ENCODE data around the gene VAMP4.

The VAMP4 gene

GRCh38 chr1:171772312-171772711, 30.4 kb upstream of the VAMP4 start:
- Histone ChIP-seq H3K4me1 (ENCODE audit: control insufficient read depth, low read depth, low read length) (no peaks in the 10 kb centered on the region), H3K36me3 (ENCODE audit: control insufficient read depth, low read depth, low read length) (no peaks in the 10 kb centered on the region), H3K9me3 (ENCODE audit: control insufficient read depth, low read depth, low read length) (no peaks in the 10 kb centered on the region), H3K4me3 (ENCODE audit: low read length) (no peak overlapping the region), H3K9ac (ENCODE audit: low read length) (no peak overlapping the region), H3K27me3 (ENCODE audit: control insufficient read depth, insufficient read depth, low read length) (no peaks in the 10 kb centered on the region), H3K27ac (ENCODE audit: low read length) (no peak overlapping the region)

- Histone ChIP-seq H3K9ac (ENCODE audit: low read length) (no peak overlapping the region), H3K27ac (ENCODE audit: low read length) (no peak overlapping the region), H3K4me3 (ENCODE audit: low read length) (no peak overlapping the region), H3K9me3 (ENCODE audit: control insufficient read depth, low read depth, low read length) (no peaks in the 10 kb centered on the region), H3K4me1 (ENCODE audit: control insufficient read depth, low read depth, low read length) (no peaks in the 10 kb centered on the region), H3K27me3 (ENCODE audit: control insufficient read depth, insufficient read depth, low read length) (no peaks in the 10 kb centered on the region), H3K36me3 (ENCODE audit: control insufficient read depth, low read depth, low read length) (no peaks in the 10 kb centered on the region)
Observed at GRCh38 chr1:171769754-171770153, 27.9 kb upstream of the VAMP4 start.

GRCh38 chr1:171769171-171769570, 27.3 kb upstream of the VAMP4 start:
- no peak overlapping the region for H3K9ac ChIP-seq (ENCODE audit: low read length)
- H3K27ac ChIP-seq (ENCODE audit: low read length), result no peak overlapping the region
- no peaks in the 10 kb centered on the region for H3K9me3 ChIP-seq (ENCODE audit: control insufficient read depth, low read depth, low read length)
- H3K4me1 ChIP-seq (ENCODE audit: control insufficient read depth, low read depth, low read length), result no peaks in the 10 kb centered on the region
- no peaks in the 10 kb centered on the region for H3K36me3 ChIP-seq (ENCODE audit: control insufficient read depth, low read depth, low read length)
- no peak overlapping the region for H3K4me3 ChIP-seq (ENCODE audit: low read length)
- no peaks in the 10 kb centered on the region for H3K27me3 ChIP-seq (ENCODE audit: control insufficient read depth, insufficient read depth, low read length)

GRCh38 chr1:171763764-171764163, 21.9 kb upstream of the VAMP4 start:
- Histone ChIP-seq H3K9me3 (ENCODE audit: control insufficient read depth, low read depth, low read length) (no peaks in the 10 kb centered on the region), H3K27ac (ENCODE audit: low read length) (no peak overlapping the region), H3K27me3 (ENCODE audit: control insufficient read depth, insufficient read depth, low read length) (no peaks in the 10 kb centered on the region), H3K9ac (ENCODE audit: low read length) (no peak overlapping the region), H3K4me1 (ENCODE audit: control insufficient read depth, low read depth, low read length) (no peaks in the 10 kb centered on the region), H3K36me3 (ENCODE audit: control insufficient read depth, low read depth, low read length) (no peaks in the 10 kb centered on the region), H3K4me3 (ENCODE audit: low read length) (no peak overlapping the region)

- Histone ChIP-seq H3K9me3 (ENCODE audit: control insufficient read depth, low read depth, low read length) (no peaks in the 10 kb centered on the region), H3K27ac (ENCODE audit: low read length) (no peak overlapping the region), H3K36me3 (ENCODE audit: control insufficient read depth, low read depth, low read length) (no peaks in the 10 kb centered on the region), H3K4me3 (ENCODE audit: low read length) (no peak overlapping the region), H3K9ac (ENCODE audit: low read length) (no peak overlapping the region), H3K27me3 (ENCODE audit: control insufficient read depth, insufficient read depth, low read length) (no peaks in the 10 kb centered on the region), H3K4me1 (ENCODE audit: control insufficient read depth, low read depth, low read length) (no peaks in the 10 kb centered on the region)
Observed at GRCh38 chr1:171762143-171762563, 20.3 kb upstream of the VAMP4 start.

- Histone ChIP-seq H3K4me3 (ENCODE audit: low read length) (no peak overlapping the region), H3K36me3 (ENCODE audit: control insufficient read depth, low read depth, low read length) (no peaks in the 10 kb centered on the region), H3K9me3 (ENCODE audit: control insufficient read depth, low read depth, low read length) (no peaks in the 10 kb centered on the region)
Observed at GRCh38 chr1:171758011-171758410, 16.1 kb upstream of the VAMP4 start.

GRCh38 chr1:171756856-171757255, 15.0 kb upstream of the VAMP4 start:
- Histone ChIP-seq H3K4me1 (ENCODE audit: control insufficient read depth, low read depth, low read length) (peaks cover 8% of the 10 kb centered on the region), H3K27me3 (ENCODE audit: control insufficient read depth, insufficient read depth, low read length) (no peaks in the 10 kb centered on the region), H3K9me3 (ENCODE audit: control insufficient read depth, low read depth, low read length) (no peaks in the 10 kb centered on the region), H3K36me3 (ENCODE audit: control insufficient read depth, low read depth, low read length) (no peaks in the 10 kb centered on the region), H3K27ac (ENCODE audit: low read length) (no peak overlapping the region), H3K9ac (ENCODE audit: low read length) (no peak overlapping the region), H3K4me3 (ENCODE audit: low read length) (no peak overlapping the region)

More at GRCh38 chr1:171758011-171758410, 16.1 kb upstream of the VAMP4 start:
- Histone ChIP-seq H3K9ac (ENCODE audit: low read length) (no peak overlapping the region), H3K27me3 (ENCODE audit: control insufficient read depth, insufficient read depth, low read length) (no peaks in the 10 kb centered on the region), H3K27ac (ENCODE audit: low read length) (no peak overlapping the region), H3K4me1 (ENCODE audit: control insufficient read depth, low read depth, low read length) (peaks cover 8% of the 10 kb centered on the region)

GRCh38 chr1:171754971-171755370, 13.1 kb upstream of the VAMP4 start:
- Histone ChIP-seq H3K9me3 (ENCODE audit: control insufficient read depth, low read depth, low read length) (no peaks in the 10 kb centered on the region), H3K27ac (ENCODE audit: low read length) (no peak overlapping the region), H3K9ac (ENCODE audit: low read length) (no peak overlapping the region)

GRCh38 chr1:171754353-171754705, 12.5 kb upstream of the VAMP4 start:
- Histone ChIP-seq H3K4me1 (ENCODE audit: control insufficient read depth, low read depth, low read length) (peaks cover 8% of the 10 kb centered on the region), H3K9ac (ENCODE audit: low read length) (no peak overlapping the region), H3K4me3 (ENCODE audit: low read length) (no peak overlapping the region), H3K9me3 (ENCODE audit: control insufficient read depth, low read depth, low read length) (no peaks in the 10 kb centered on the region), H3K36me3 (ENCODE audit: control insufficient read depth, low read depth, low read length) (no peaks in the 10 kb centered on the region), H3K27me3 (ENCODE audit: control insufficient read depth, insufficient read depth, low read length) (no peaks in the 10 kb centered on the region), H3K27ac (ENCODE audit: low read length) (no peak overlapping the region)

More at GRCh38 chr1:171754971-171755370, 13.1 kb upstream of the VAMP4 start:
- Histone ChIP-seq H3K4me3 (ENCODE audit: low read length) (no peak overlapping the region), H3K27me3 (ENCODE audit: control insufficient read depth, insufficient read depth, low read length) (no peaks in the 10 kb centered on the region), H3K4me1 (ENCODE audit: control insufficient read depth, low read depth, low read length) (peaks cover 8% of the 10 kb centered on the region), H3K36me3 (ENCODE audit: control insufficient read depth, low read depth, low read length) (no peaks in the 10 kb centered on the region)

GRCh38 chr1:171753685-171754352, 12.0 kb upstream of the VAMP4 start:
- Histone ChIP-seq H3K27ac (ENCODE audit: low read length) (no peak overlapping the region), H3K9ac (ENCODE audit: low read length) (no peak overlapping the region)

GRCh38 chr1:171753182-171753581, 11.3 kb upstream of the VAMP4 start:
- H3K27me3 ChIP-seq (ENCODE audit: control insufficient read depth, insufficient read depth, low read length), result no peaks in the 10 kb centered on the region
- H3K4me1 ChIP-seq (ENCODE audit: control insufficient read depth, low read depth, low read length), result peaks cover 8% of the 10 kb centered on the region
- no peaks in the 10 kb centered on the region for H3K9me3 ChIP-seq (ENCODE audit: control insufficient read depth, low read depth, low read length)
- H3K27ac ChIP-seq (ENCODE audit: low read length), result no peak overlapping the region
- H3K36me3 ChIP-seq (ENCODE audit: control insufficient read depth, low read depth, low read length), result no peaks in the 10 kb centered on the region
- no peak overlapping the region for H3K4me3 ChIP-seq (ENCODE audit: low read length)
- H3K9ac ChIP-seq (ENCODE audit: low read length), result no peak overlapping the region

More at GRCh38 chr1:171753685-171754352, 12.0 kb upstream of the VAMP4 start:
- Histone ChIP-seq H3K36me3 (ENCODE audit: control insufficient read depth, low read depth, low read length) (no peaks in the 10 kb centered on the region), H3K9me3 (ENCODE audit: control insufficient read depth, low read depth, low read length) (no peaks in the 10 kb centered on the region), H3K4me1 (ENCODE audit: control insufficient read depth, low read depth, low read length) (peaks cover 8% of the 10 kb centered on the region), H3K4me3 (ENCODE audit: low read length) (no peak overlapping the region), H3K27me3 (ENCODE audit: control insufficient read depth, insufficient read depth, low read length) (no peaks in the 10 kb centered on the region)

GRCh38 chr1:171751221-171751620, 9.4 kb upstream of the VAMP4 start:
- Histone ChIP-seq H3K27me3 (ENCODE audit: control insufficient read depth, insufficient read depth, low read length) (no peaks in the 10 kb centered on the region), H3K27ac (ENCODE audit: low read length) (no peak overlapping the region), H3K4me1 (ENCODE audit: control insufficient read depth, low read depth, low read length) (peaks cover 8% of the 10 kb centered on the region), H3K36me3 (ENCODE audit: control insufficient read depth, low read depth, low read length) (no peaks in the 10 kb centered on the region), H3K4me3 (ENCODE audit: low read length) (no peak overlapping the region), H3K9ac (ENCODE audit: low read length) (no peak overlapping the region), H3K9me3 (ENCODE audit: control insufficient read depth, low read depth, low read length) (no peaks in the 10 kb centered on the region)
